GM12878 (cell line): Measurements from ENCODE around the gene NPAS4. TPM values are rescaled to one million over a fixed set of nuclear protein-coding genes. Genes with fewer than 3 reads are reported as not detected.

Source experiments
- ATAC-seq: fragments of 200-7000 bp; cut with Tn5 transposase; 3 replicates; pipeline ENCODE4 v1.9.1; 2020; ENCODE audit warnings: mild to moderate bottlenecking, moderate library complexity
- BruUV-seq: library from RNA; stranded (reverse); fragments of 400-500 nt; replicated peaks from 2 replicates; lab custom pipeline; 2021; lab: Mats Ljungman, UMichigan
- CTCF ChIA-PET: fragments of 300-600 bp; sonication (Branson Sonifier 250); formaldehyde crosslinking; extraction: SDS; loops from one replicate; lab custom pipeline; 2021; ENCODE audit warnings: inconsistent platforms; lab: Yijun Ruan, JAX
- POLR2A ChIA-PET: fragments of 350-600 bp; formaldehyde crosslinking; extraction: SDS; loops from one replicate; lab custom pipeline; 2021; ENCODE audit warnings: inconsistent platforms; lab: Charles Lee
- RAD21 ChIA-PET: fragments of 300-600 bp; sonication (Branson Sonifier 250); formaldehyde crosslinking; loops from one replicate; lab custom pipeline; 2023; ENCODE audit warnings: antibody characterized with exemption; ENCODE audit not compliant: unreplicated experiment; lab: Charles Lee
- SMC1A ChIA-PET: fragments of 300-600 bp; sonication (Branson Sonifier 250); formaldehyde crosslinking; loops from one replicate; lab custom pipeline; 2023; ENCODE audit not compliant: unreplicated experiment, uncharacterized antibody; lab: Charles Lee
- DNase-seq: peaks from one replicate; pipeline ENCODE4 v3.0.0-alpha.2; 2011; ENCODE audit warnings: low read depth, low spot score
- FAIRE-seq: peaks from 3 replicates; lab custom pipeline; 2011; peaks lifted over from hg19 to GRCh38; lab: Jason Lieb, UNC
- H2AFZ ChIP-seq: 2 replicates; pipeline ENCODE4 v1.6.0; 2011; ENCODE audit warnings: low read depth, low read length, control low read depth; ENCODE audit not compliant: control insufficient read depth
- H3K27ac ChIP-seq: 2 replicates; pipeline ENCODE4 v1.5.1; 2011; ENCODE audit warnings: control low read depth; ENCODE audit not compliant: control insufficient read depth, insufficient read depth
- H3K27me3 ChIP-seq, 2 experiments: replicated peaks in 1 of 2; 2 replicates each; pipeline versions ENCODE4 v1.6.0 to v1.6.1; 2011; ENCODE audit warnings: low read length in 1 of 2; ENCODE audit not compliant: control insufficient read depth in 2 of 2, insufficient read depth in 2 of 2
- H3K36me3 ChIP-seq, 2 experiments: 2 replicates each; pipeline ENCODE4 v1.5.1; 2011; ENCODE audit warnings: low read length in 1 of 2; ENCODE audit not compliant: control insufficient read depth in 2 of 2, insufficient read depth in 2 of 2
- H3K4me1 ChIP-seq: 2 replicates; pipeline ENCODE4 v1.6.1; 2011; ENCODE audit warnings: mild to moderate bottlenecking, low read length, moderate library complexity, mixed read lengths; ENCODE audit not compliant: control insufficient read depth, insufficient read depth
- H3K4me2 ChIP-seq: 2 replicates; pipeline ENCODE4 v1.6.0; 2011; ENCODE audit warnings: control low read depth; ENCODE audit not compliant: control insufficient read depth, insufficient read depth
- H3K4me3 ChIP-seq: fragments of 200-600 bp; sonication (generic); 2 replicates; pipeline ENCODE4 v1.5.1; 2016
- H3K79me2 ChIP-seq: 2 replicates; pipeline ENCODE4 v1.6.0; 2011; ENCODE audit warnings: low read length; ENCODE audit not compliant: control insufficient read depth, insufficient read depth
- H3K9ac ChIP-seq: 2 replicates; pipeline ENCODE4 v1.8.0; 2011; ENCODE audit warnings: low read length, control low read depth, mixed read lengths; ENCODE audit not compliant: control insufficient read depth, insufficient read depth
- H3K9me3 ChIP-seq: replicated peaks from 3 replicates; pipeline ENCODE4 v1.5.1; 2011; ENCODE audit warnings: mild to moderate bottlenecking, low read length; ENCODE audit not compliant: control insufficient read depth, insufficient read depth
- H4K20me1 ChIP-seq: 2 replicates; pipeline ENCODE4 v1.6.0; 2011; ENCODE audit not compliant: control insufficient read depth, insufficient read depth
- ATF7 ChIP-seq: fragments of 450-650 bp; IDR thresholded peaks from 2 replicates; pipeline ENCODE4 v1.6.1; 2016; ENCODE audit warnings: low read depth, mild to moderate bottlenecking
- CHD1 ChIP-seq: IDR thresholded peaks from 2 replicates; pipeline ENCODE4 v1.6.1; 2012; ENCODE audit warnings: low read depth, low read length, improper control_type of control experiment
- ESRRA ChIP-seq: IDR thresholded peaks from 2 replicates; pipeline ENCODE4 v1.6.1; 2012; ENCODE audit warnings: mild to moderate bottlenecking, low read length, improper control_type of control experiment
- MTA3 ChIP-seq: IDR thresholded peaks from 2 replicates; pipeline ENCODE4 v1.6.1; 2012; ENCODE audit warnings: low read length, inconsistent platforms, borderline replicate concordance
- PAX5 ChIP-seq: IDR thresholded peaks from 2 replicates; pipeline ENCODE4 v1.6.1; 2011; ENCODE audit warnings: low read depth, low read length, borderline replicate concordance
- PML ChIP-seq: IDR thresholded peaks from 2 replicates; pipeline ENCODE4 v1.6.1; 2012; ENCODE audit warnings: low read length, inconsistent platforms
- POU2F2 ChIP-seq: IDR thresholded peaks from 3 replicates; pipeline ENCODE4 v1.6.1; 2011; ENCODE audit warnings: low read depth, mild to moderate bottlenecking, low read length, borderline replicate concordance
- TCF7 ChIP-seq: IDR thresholded peaks from 2 replicates; pipeline ENCODE4 v1.6.1; 2014; ENCODE audit warnings: antibody characterized with exemption, borderline replicate concordance
- ZNF24 ChIP-seq: fragments of 450-650 bp; IDR thresholded peaks from 2 replicates; pipeline ENCODE4 v1.6.1; 2017; ENCODE audit warnings: antibody characterized with exemption, mild to moderate bottlenecking
- ZNF622 ChIP-seq: fragments of 450-650 bp; IDR thresholded peaks from 2 replicates; pipeline ENCODE4 v1.6.1; 2017; ENCODE audit warnings: mild to moderate bottlenecking, inconsistent platforms
- WGBS: methylation state at CpG from one replicate; pipeline ENCODE4 v1.1.6; 2016; ENCODE audit warnings: low lambda C conversion rate; ENCODE audit not compliant: insufficient replicate concordance, insufficient coverage; ENCODE audit errors: missing lambda C conversion rate; 5-methylcytosine and 5-hydroxymethylcytosine counted together
- in situ Hi-C: fragments of 300-500 bp; cut with MboI; formaldehyde crosslinking; loops from 9 replicates; pipeline ENCODE4 v1.14.3; 2018; ENCODE audit warnings: mixed read lengths
- intact Hi-C: fragments of 100-400 bp; cut with micrococcal nuclease; formaldehyde crosslinking; loops from one replicate; pipeline ENCODE4 v1.14.2; 2022; ENCODE audit not compliant: unreplicated experiment
- polyA plus RNA-seq, 11 experiments: library from polyadenylated mRNA; depleted of rRNA in 4 of 11; unstranded in 6 of 11; stranded (reverse) in 5 of 11; fragments of >200 nt; fragmentation: Nextera tagmentation in 4 of 11; fragmentation: Illumina TruSeq in 1 of 11; extraction: Ambion mirVana in 4 of 11; extraction: Trizol in 1 of 11; gene quantifications; 1 replicate in 1 of 11; 2 replicates in 10 of 11; pipeline versions ENCODE4 v1.2.1 to v1.2.3, GENCODE V29; 2011 to 2016; ENCODE audit warnings: inconsistent platforms in 2 of 11, missing spikeins in 2 of 11, low read depth in 1 of 11
- total RNA-seq, 4 experiments: library from RNA; depleted of rRNA in 3 of 4; stranded (reverse); fragments of >200 nt in 3 of 4; fragmentation: Illumina TruSeq in 1 of 4; extraction: Trizol in 1 of 4; gene quantifications; 2 replicates each; pipeline versions ENCODE4 v1.2.1 to v1.2.3, GENCODE V29; 2013 to 2021
- TF ChIP-seq, protein P1 (sequence below): IDR thresholded peaks from 2 replicates; pipeline ENCODE4 v1.6.1; 2011; ENCODE audit warnings: borderline replicate concordance, low read depth, mild to moderate bottlenecking, moderate library complexity, low read length; ENCODE audit not compliant: insufficient read depth, poor library complexity, severe bottlenecking

NPAS4 gene
- total and polyA plus RNA-seq, 10 of the 15 experiments (the other 5 are each of a cell fraction or from before 2014, with no cell fraction given) = 0.03 to 0.18 (median 0.06) TPM; not detected in 7

DNA sequence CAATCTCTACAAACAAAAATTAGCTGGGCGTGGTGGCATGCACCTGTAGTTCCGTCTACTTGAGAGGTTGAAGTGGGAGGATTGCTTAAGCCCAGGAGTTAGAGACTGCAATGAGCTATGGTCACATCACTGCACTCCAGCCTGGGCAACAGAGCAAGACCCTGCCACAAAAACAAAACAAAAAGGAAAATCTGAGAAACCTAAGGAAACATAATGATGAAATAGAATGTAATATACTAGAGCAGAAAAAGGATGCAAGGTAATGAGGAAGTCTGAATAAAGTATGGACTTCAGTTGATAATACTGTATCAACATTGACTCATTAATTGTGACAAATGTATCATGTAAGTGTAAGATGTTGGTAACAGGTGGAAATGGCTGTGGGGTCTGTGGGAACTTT, 8.1 kb downstream of the NPAS4 start:
- ChIA-PET RAD21 (interaction anchor here (0.8 to 1.3 kb wide), 4 partner anchors 11 to 50 kb away, joined by 3 to 4 read pairs (median 3); no protein-coding TSS in a partner anchor), SMC1A (interaction anchor here (1.0 to 1.5 kb wide), 4 partner anchors 11 to 43 kb away, joined by 3 to 4 read pairs (median 4); no protein-coding TSS in a partner anchor), POLR2A (interaction anchor here (0.6 kb wide), 1 partner anchor 313 kb away, joined by 3 read pairs; no protein-coding TSS in a partner anchor), CTCF (interaction anchor here (0.6 to 4.0 kb wide), 10 partner anchors 11 to 260 kb away, joined by 3 to 31 read pairs (median 8); partner anchors contain the start of gene MRPL11)
- ATAC-seq (no peak), DNase-seq (no peak), FAIRE-seq (no peak)
- Histone ChIP-seq H4K20me1 (no peaks in the 10 kb centered on the region), H3K4me2 (no peak overlapping the region), H3K27me3 (no peaks in the 10 kb centered on the region), H3K9me3 (no peaks in the 10 kb centered on the region), H3K27ac (no peak overlapping the region), H3K9ac (no peak overlapping the region), H2AFZ (no peak overlapping the region), H3K4me1 (no peaks in the 10 kb centered on the region), H3K36me3 (no peaks in the 10 kb centered on the region), H3K4me3 (no peak overlapping the region), H3K79me2 (no peaks in the 10 kb centered on the region)
- in situ Hi-C loops (no loop called here), intact Hi-C loops (no loop called here)
- no TSS peak for BruUV-seq
- 0% methylated on average over 2 of the region's 2 CpGs for WGBS
- no peak for TF ChIP-seq TCF7
- no peak for TF ChIP-seq ZNF24
- no peak for TF ChIP-seq PML
- no peak for TF ChIP-seq ESRRA
- no peak for TF ChIP-seq ZNF622
- TF ChIP-seq PAX5 = no peak
- no peak for TF ChIP-seq POU2F2
- TF ChIP-seq, protein P1, sequence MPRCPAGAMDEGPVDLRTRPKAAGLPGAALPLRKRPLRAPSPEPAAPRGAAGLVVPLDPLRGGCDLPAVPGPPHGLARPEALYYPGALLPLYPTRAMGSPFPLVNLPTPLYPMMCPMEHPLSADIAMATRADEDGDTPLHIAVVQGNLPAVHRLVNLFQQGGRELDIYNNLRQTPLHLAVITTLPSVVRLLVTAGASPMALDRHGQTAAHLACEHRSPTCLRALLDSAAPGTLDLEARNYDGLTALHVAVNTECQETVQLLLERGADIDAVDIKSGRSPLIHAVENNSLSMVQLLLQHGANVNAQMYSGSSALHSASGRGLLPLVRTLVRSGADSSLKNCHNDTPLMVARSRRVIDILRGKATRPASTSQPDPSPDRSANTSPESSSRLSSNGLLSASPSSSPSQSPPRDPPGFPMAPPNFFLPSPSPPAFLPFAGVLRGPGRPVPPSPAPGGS = no peak
- no peak for TF ChIP-seq CHD1
- TF ChIP-seq MTA3 = no peak
- TF ChIP-seq ATF7 = no peak
